ENCODE data around the gene CRTAP. TPM values are rescaled to one million over a fixed set of nuclear protein-coding genes. Genes with fewer than 3 reads are reported as not detected.

CRTAP gene
- total and polyA plus RNA-seq, 2 of the 13 experiments (the other 11 are each of a cell fraction or from before 2014, with no cell fraction given) = 54.2 to 119 TPM

DNA sequence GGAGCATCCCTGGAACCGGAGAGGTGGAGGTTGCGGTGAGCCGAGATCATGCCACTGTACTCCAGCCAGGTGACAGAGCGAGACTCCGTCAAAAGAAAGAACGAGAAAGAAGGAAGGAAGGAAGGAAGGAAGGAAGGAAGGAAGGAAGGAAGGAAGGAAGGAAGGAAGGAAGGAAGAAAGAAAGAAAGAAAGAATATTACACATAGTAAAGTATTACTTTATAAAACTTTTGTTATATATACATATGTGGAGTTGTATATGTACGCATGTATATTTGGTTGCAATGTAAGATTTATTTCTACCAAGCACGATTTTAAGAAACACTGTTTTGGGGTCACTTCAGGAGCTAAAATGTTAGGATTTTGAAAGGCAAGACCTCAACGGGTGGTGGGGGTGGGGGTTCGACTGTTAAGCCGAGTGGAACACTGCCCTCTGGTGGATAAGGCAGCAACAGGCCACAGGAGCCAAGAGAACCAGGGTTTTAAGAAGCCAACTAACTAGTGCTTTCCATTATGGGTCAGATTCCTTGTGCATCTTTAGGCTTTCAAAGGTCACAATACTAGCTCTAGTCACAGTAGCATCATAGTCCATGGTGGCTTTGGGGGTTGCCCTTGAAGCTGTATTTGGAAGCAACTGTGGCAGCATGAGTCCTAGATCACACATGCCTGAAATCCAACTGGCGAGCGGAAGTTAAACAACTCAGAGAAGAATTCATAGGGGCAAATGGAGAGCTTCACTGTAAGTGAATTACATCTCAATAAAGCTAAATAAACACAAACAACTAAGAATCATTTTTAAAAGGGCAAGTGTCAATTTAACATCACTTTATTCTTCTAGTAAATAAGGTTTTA lies 39.4 kb upstream of the CRTAP start (continued):
- TF ChIP-seq, protein P1, sequence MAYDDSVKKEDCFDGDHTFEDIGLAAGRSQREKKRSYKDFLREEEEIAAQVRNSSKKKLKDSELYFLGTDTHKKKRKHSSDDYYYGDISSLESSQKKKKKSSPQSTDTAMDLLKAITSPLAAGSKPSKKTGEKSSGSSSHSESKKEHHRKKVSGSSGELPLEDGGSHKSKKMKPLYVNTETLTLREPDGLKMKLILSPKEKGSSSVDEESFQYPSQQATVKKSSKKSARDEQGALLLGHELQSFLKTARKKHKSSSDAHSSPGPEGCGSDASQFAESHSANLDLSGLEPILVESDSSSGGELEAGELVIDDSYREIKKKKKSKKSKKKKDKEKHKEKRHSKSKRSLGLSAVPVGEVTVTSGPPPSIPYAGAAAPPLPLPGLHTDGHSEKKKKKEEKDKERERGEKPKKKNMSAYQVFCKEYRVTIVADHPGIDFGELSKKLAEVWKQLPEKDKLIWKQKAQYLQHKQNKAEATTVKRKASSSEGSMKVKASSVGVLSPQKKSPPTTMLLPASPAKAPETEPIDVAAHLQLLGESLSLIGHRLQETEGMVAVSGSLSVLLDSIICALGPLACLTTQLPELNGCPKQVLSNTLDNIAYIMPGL (CRISPR knock-in tag; IDR thresholded peaks at IDR 0.05; ENCODE audit: borderline replicate concordance in 1 of 2, low read depth in 1 of 2) = peak in 1 of 2 experiments; percentile 25; a peak in 1 of 4 replicates
- TF ChIP-seq ZNF33A (CRISPR knock-in tag; IDR thresholded peaks at IDR 0.05; ENCODE audit: borderline replicate concordance) = no peak
- peak; percentile 76 for TF ChIP-seq STAG1 (CRISPR knock-in tag; IDR thresholded peaks at IDR 0.05)
- TF ChIP-seq ELF1 (CRISPR knock-in tag; IDR thresholded peaks at IDR 0.05) = no peak
- no peak for TF ChIP-seq ZNF644 (CRISPR knock-in tag; IDR thresholded peaks at IDR 0.05; ENCODE audit: low read depth)
- TF ChIP-seq, protein P2, sequence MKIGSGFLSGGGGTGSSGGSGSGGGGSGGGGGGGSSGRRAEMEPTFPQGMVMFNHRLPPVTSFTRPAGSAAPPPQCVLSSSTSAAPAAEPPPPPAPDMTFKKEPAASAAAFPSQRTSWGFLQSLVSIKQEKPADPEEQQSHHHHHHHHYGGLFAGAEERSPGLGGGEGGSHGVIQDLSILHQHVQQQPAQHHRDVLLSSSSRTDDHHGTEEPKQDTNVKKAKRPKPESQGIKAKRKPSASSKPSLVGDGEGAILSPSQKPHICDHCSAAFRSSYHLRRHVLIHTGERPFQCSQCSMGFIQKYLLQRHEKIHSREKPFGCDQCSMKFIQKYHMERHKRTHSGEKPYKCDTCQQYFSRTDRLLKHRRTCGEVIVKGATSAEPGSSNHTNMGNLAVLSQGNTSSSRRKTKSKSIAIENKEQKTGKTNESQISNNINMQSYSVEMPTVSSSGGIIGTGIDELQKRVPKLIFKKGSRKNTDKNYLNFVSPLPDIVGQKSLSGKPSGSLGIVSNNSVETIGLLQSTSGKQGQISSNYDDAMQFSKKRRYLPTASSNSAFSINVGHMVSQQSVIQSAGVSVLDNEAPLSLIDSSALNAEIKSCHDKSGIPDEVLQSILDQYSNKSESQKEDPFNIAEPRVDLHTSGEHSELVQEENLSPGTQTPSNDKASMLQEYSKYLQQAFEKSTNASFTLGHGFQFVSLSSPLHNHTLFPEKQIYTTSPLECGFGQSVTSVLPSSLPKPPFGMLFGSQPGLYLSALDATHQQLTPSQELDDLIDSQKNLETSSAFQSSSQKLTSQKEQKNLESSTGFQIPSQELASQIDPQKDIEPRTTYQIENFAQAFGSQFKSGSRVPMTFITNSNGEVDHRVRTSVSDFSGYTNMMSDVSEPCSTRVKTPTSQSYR (CRISPR knock-in tag; IDR thresholded peaks at IDR 0.05; ENCODE audit: borderline replicate concordance) = peak; percentile 89

DNA sequence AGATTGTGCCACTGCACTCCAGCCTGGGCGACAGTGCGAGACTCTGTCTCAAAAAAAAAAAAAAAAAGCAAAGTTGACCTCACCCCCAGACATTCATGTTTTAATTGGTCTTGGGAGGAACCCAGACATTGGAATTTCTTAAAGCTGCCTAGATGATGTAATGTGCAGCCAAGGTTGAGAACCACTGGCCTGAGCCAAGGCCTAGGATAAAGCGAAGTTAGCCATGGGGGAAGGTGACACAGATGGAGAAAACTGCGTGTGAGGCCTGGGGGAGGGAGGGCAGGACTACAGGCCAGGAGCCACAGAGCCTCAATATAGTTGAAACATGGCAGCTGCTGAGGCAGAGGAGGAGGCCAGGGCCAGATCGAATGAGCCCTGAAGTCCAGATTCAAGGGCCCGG lies 37.8 kb upstream of the CRTAP start:
- WGBS (ENCODE audit: low lambda C conversion rate) = 94% methylated on average over 6 of the region's 6 CpGs
- Histone ChIP-seq H3K27me3 (ENCODE audit: control insufficient read depth in 1 of 2, insufficient read depth in 2 of 2, low read length in 2 of 2) (no peaks in the 10 kb centered on the region), H3K27ac (ENCODE audit: extremely low read length, insufficient read depth, low read length) (no peak overlapping the region), H3K4me1 (ENCODE audit: insufficient read depth, low read length) (peaks cover 16% of the 10 kb centered on the region), H3K4me3 (replicated peaks in 1 of 3; ENCODE audit: insufficient read depth in 1 of 3, low read depth in 2 of 3, low read length in 3 of 3) (no peak overlapping the region), H3K79me2 (ENCODE audit: insufficient read depth, low read length) (peaks cover 2% of the 10 kb centered on the region), H3K4me2 (ENCODE audit: low read depth, low read length) (no peak overlapping the region), H3K36me3 (replicated peaks in 1 of 2; ENCODE audit: control insufficient read depth in 1 of 2, insufficient read depth in 2 of 2, low read length in 2 of 2) (peaks cover 0 to 5% of the 10 kb centered on the region in 2 experiments; a peak in 3 of 5 replicates), H2AFZ (ENCODE audit: low read length) (no peak overlapping the region), H3K9me3 (ENCODE audit: low read length) (no peaks in the 10 kb centered on the region), H4K20me1 (ENCODE audit: insufficient read depth, low read length) (no peaks in the 10 kb centered on the region), H3K9ac (ENCODE audit: insufficient read depth, low read depth, low read length) (no peak overlapping the region)
- ChIA-PET POLR2A (no interaction called here), CTCF (ENCODE audit: low intra/inter-chr PET ratio, low total read pairs) (no interaction called here)
- ATAC-seq (no peak), FAIRE-seq (no peak), DNase-seq (ENCODE audit: low spot score) (no peak)
- BruUV-seq (replicated peaks) = no TSS peak
- in situ Hi-C loops (cut with HindIII; ENCODE audit: extremely low pct_ligation_motif_present, low pct_unique_long_range_greater_than_20kb) (loop anchor here (25.0 kb wide), 1 partner anchor 339 kb away; no protein-coding TSS in a partner anchor), intact Hi-C loops (cut with micrococcal nuclease; ENCODE audit: unreplicated experiment) (no loop called here)
- TF ChIP-seq ZNF343 (CRISPR knock-in tag; IDR thresholded peaks at IDR 0.05) (no peak), MIXL1 (CRISPR knock-in tag; IDR thresholded peaks at IDR 0.05) (no peak), SKI (IDR thresholded peaks at IDR 0.05; ENCODE audit: partially characterized antibody) (no peak), MLLT10 (CRISPR knock-in tag; IDR thresholded peaks at IDR 0.05) (no peak), IKZF1 (IDR thresholded peaks at IDR 0.05) (no peak), TRIM24 (CRISPR knock-in tag; IDR thresholded peaks at IDR 0.05) (no peak), ZNF136 (CRISPR knock-in tag; IDR thresholded peaks at IDR 0.05; ENCODE audit: low read depth) (no peak)
- TF ChIP-seq, protein P3, sequence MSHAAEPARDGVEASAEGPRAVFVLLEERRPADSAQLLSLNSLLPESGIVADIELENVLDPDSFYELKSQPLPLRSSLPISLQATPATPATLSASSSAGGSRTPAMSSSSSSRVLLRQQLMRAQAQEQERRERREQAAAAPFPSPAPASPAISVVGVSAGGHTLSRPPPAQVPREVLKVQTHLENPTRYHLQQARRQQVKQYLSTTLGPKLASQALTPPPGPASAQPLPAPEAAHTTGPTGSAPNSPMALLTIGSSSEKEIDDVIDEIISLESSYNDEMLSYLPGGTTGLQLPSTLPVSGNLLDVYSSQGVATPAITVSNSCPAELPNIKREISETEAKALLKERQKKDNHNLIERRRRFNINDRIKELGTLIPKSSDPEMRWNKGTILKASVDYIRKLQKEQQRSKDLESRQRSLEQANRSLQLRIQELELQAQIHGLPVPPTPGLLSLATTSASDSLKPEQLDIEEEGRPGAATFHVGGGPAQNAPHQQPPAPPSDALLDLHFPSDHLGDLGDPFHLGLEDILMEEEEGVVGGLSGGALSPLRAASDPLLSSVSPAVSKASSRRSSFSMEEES (CRISPR knock-in tag; IDR thresholded peaks at IDR 0.05) = no peak
- TF ChIP-seq, protein P4, sequence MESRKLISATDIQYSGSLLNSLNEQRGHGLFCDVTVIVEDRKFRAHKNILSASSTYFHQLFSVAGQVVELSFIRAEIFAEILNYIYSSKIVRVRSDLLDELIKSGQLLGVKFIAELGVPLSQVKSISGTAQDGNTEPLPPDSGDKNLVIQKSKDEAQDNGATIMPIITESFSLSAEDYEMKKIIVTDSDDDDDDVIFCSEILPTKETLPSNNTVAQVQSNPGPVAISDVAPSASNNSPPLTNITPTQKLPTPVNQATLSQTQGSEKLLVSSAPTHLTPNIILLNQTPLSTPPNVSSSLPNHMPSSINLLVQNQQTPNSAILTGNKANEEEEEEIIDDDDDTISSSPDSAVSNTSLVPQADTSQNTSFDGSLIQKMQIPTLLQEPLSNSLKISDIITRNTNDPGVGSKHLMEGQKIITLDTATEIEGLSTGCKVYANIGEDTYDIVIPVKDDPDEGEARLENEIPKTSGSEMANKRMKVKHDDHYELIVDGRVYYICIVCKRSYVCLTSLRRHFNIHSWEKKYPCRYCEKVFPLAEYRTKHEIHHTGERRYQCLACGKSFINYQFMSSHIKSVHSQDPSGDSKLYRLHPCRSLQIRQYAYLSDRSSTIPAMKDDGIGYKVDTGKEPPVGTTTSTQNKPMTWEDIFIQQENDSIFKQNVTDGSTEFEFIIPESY (CRISPR knock-in tag; IDR thresholded peaks at IDR 0.05) = no peak

Data from HepG2 (cell line).